GM21423 (cell line): ENCODE data around the gene CLCN2.

Source experiments
- ATAC-seq: cut with Tn5 transposase; IDR thresholded peaks from one replicate; pipeline ENCODE4 v1.9.1; 2021; ENCODE audit warnings: mild to moderate bottlenecking, moderate library complexity; ENCODE audit not compliant: unreplicated experiment

CLCN2 gene

DNA sequence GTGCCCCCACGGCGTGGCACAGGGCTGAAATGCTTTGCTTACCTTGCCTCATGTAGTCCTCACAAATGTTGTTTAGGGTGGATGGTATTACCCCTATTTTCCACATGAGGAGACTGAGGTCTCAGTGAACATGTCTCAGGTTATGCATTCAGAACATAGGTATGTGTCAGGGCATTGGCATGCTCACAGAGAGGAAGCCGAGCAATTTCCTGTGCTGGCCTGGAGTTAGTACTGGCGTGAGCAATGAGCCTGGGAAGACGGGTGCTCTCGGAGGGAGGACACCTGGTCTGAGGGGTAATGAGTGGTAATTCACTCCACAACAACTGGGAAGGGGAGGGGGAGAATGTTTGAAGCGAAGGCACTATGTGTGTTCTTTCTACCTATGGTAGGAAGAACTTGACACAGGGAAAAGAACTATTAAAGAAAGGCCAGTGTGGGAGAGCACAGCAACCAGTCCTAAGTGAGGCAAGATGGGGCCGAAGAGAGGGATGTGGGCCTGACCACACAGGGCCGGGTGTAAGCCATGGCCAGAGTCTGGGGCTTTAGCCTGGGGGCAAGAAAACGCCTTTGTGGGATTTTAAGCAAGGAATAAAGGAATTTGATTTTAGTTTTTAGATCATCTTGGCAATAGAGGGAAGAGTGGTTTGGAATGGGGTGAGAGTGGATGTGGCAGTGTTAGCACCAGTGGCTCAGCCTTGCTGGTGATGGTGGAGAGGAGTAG, 28.9 kb downstream of the CLCN2 start:
- ATAC-seq = no peak

GRCh38 chr3:184328516-184328915, 32.9 kb downstream of the CLCN2 start:
- no peak for ATAC-seq

GRCh38 chr3:184327171-184327570, 34.2 kb downstream of the CLCN2 start:
- no peak for ATAC-seq

GRCh38 chr3:184325715-184326369, 35.6 kb downstream of the CLCN2 start:
- no peak for ATAC-seq

GRCh38 chr3:184325269-184325668, 36.1 kb downstream of the CLCN2 start:
- no peak for ATAC-seq

GRCh38 chr3:184323696-184324095, 37.7 kb downstream of the CLCN2 start:
- no peak for ATAC-seq

DNA sequence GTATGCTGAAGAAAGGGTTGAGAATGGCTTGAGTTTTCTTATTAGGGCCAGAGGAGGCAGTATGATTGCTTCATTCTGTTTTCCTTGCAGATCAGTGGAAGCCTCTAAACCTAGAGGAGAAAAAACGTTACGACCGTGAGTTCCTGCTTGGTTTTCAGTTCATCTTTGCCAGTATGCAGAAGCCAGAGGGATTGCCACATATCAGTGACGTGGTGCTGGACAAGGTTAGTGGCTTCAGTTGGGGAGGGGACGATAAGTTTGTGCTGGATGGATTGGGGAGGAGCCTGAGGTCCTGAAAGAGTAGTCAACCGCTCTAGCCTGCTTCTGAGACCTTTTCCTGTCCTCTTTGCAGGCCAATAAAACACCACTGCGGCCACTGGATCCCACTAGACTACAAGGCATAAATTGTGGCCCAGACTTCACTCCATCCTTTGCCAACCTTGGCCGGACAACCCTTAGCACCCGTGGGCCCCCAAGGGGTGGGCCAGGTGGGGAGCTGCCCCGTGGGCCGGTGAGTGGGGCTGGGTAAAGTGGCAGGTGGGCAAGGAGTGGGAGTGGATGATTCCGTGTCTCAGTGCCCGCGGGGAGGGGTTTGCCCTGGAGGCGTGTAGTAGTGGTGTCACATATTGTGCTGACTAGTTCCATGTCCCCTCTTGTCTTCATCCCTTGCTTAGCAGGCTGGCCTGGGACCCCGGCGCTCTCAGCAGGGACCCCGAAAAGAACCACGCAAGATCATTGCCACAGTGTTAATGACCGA, 38.5 kb downstream of the CLCN2 start:
- no peak for ATAC-seq

DNA sequence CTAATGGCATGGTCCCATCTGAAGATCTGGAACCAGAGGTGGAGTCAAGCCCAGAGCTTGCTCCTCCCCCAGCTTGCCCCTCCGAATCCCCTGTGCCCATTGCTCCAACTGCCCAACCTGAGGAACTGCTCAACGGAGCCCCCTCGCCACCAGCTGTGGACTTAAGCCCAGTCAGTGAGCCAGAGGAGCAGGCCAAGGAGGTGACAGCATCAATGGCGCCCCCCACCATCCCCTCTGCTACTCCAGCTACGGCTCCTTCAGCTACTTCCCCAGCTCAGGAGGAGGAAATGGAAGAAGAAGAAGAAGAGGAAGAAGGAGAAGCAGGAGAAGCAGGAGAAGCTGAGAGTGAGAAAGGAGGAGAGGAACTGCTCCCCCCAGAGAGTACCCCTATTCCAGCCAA, 39.7 kb downstream of the CLCN2 start:
- ATAC-seq = no peak

DNA sequence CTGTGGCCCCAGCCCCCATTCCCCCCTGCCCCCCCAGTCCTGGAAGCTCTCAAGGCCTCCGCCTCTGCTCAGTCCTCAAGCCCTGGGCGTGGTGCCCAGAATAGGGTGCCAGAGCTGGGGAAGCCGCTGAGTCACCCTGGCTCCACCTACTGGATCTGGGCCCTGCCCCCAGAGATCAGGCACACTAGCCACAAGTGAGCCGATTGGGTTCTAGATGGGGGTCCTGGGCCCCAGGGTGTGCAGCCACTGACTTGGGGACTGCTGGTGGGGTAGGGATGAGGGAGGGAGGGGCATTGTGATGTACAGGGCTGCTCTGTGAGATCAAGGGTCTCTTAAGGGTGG, 41.3 kb downstream of the CLCN2 start:
- no peak for ATAC-seq

DNA sequence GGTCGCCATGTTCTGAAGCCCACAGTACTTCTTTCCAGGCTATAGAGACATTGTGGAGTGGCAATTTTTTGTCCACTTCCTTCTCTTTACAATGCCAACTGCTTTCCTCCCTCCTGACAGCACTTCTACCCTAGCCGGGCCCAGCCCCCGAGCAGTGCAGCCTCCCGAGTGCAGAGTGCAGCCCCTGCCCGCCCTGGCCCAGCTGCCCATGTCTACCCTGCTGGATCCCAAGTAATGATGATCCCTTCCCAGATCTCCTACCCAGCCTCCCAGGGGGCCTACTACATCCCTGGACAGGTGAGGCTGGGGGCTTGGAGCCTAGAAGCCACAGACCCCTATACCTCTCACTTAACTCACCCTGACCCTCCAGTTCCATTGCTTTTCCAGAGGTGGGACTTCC, 44.2 kb downstream of the CLCN2 start:
- no peak for ATAC-seq

DNA sequence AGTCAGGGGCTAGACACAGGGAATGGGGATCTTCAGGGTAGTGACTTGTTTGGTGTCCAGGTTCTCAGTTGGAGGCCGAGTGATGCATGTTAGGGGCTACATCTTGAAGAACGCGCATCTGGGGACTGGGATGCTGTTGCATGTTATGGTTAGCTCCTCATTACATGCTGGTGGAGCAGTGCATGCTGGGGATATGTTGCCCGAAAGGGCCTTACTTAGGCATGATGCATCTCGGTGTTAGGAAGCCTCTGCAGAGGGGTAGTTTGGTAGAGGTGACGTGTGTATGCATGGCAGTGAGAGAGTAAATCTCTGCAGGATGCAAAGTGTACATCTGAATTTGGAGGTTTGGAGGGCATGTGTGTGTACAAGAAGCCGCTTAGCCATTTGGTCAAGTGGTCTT, 44.6 kb downstream of the CLCN2 start:
- no peak for ATAC-seq

- no peak for ATAC-seq
Observed at GRCh38 chr3:184315871-184316661, 45.3 kb downstream of the CLCN2 start.

DNA sequence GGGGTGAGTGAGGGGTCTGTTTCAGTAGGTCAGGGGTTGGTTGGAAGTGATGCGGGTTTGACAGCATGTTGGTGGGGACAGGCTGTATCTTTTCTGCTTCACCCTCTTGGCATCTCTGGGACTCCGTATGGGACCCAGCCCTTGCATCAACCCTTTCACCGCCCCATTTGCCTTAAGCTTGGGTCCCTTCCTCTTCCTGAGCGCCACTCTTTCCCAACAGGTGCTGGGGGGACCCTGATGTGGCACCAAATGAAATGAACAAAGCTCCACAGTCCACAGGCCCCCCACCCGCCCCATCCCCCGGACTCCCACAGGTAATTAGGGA, 45.9 kb downstream of the CLCN2 start:
- ATAC-seq = no peak

GRCh38 chr3:184314700-184315542, 46.5 kb downstream of the CLCN2 start:
- ATAC-seq = peak; percentile 38

DNA sequence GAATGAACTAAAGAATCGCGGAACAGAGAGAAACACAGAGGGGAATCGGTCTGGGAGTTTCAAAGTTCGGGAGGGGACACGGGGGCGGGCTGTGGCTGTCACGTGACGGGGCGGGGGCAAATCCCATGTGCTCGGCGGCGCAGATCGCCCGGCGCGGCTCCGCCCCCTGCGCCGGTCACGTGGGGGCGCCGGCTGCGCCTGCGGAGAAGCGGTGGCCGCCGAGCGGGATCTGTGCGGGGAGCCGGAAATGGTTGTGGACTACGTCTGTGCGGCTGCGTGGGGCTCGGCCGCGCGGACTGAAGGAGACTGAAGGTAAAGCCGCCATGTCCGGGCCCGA, 47.1 kb downstream of the CLCN2 start, which contains the start of gene EIF4G1:
Gene EIF4G1 (plus strand): TSS at position 244 of the 337 bp plus-strand sequence. CDS start 1,191 bp downstream, outside the sequence.
- ATAC-seq = peak; percentile 84

- no peak for ATAC-seq
Observed at GRCh38 chr3:184311633-184312032, 49.8 kb downstream of the CLCN2 start.

DNA sequence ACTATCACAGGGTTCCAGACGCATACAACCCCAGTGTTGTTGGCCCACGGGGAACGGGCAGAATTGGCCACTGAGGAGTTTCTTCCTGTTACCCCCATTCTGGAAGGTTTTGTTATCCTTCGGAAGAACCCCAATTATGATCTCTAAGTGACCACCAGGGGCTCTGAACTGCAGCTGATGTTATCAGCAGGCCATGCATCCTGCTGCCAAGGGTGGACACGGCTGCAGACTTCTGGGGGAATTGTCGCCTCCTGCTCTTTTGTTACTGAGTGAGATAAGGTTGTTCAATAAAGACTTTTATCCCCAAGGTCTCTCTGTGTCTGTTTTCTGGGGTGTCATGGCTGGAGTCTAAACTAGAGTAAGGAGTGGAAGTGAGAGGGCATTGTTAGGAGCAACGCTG, 52.7 kb downstream of the CLCN2 start:
- ATAC-seq = no peak

GRCh38 chr3:184307915-184308314, 53.5 kb downstream of the CLCN2 start:
- no peak for ATAC-seq

DNA sequence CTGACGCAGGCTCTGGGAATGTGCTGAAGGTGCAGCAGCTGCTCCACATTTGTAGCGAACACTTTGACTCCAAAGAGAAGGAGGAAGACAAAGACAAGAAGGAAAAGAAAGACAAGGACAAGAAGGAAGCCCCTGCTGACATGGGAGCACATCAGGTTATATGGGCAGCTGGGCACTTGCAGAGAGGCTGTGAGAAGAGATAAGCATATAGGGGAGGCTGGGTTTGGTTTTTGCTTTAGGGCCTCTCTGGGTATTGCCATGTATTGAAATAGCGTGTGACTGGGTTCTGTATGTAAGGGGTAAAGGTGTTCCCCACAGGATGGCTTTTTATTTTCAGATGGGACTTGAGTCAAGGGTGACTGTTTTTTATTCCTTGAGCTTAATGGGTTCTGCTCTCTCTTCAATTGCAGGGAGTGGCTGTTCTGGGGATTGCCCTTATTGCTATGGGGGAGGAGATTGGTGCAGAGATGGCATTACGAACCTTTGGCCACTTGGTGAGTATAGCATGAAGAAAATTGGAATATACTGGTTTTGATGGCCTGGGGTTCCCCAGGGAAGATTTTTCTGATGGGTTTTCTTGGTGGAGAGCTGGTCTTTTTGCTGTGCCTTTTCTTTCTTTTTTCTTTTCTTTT, 54.9 kb downstream of the CLCN2 start:
- no peak for ATAC-seq

GRCh38 chr3:184305577-184305976, 55.8 kb downstream of the CLCN2 start:
- ATAC-seq = no peak
